Measurements from ENCODE around the gene SARS2. TPM values are rescaled to one million over a fixed set of nuclear protein-coding genes. Genes with fewer than 3 reads are reported as not detected.

Gene SARS2
- total RNA-seq, 4 donors from 2014 or later, result 11.7 to 23.3 (median 20.0) TPM

DNA sequence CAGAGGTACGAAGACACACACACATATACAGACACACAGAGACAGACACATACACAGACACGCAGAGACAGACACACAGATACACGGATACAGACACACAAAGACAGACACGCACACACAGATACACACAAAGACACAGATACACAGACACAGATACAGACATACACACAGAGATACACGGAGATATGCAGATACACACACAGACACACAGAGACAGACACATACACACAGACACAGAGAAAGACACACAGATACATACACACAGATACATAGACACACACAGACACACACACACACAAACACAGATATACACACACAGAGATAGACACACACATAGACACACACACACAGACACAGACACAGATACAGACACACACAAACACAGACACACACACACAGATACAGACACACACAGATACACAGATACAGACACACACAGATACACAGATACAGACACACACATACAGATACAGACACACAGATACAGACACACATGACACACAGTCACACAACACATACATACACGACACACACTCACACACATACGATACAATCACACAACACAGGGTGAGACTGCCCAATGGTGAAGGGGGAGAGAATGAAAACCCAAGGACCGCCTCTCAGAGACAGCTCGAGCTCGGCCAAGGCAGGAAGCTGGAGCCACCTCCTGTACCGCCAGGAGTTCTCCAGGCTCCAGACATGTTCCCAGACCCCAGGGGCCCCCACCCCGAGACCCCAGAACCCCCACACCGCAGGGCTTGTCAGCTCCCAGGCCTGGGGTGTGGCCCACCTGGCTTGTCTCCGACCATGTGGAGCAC is 9.8 kb downstream of the SARS2 start:
- TF ChIP-seq CTCF (IDR thresholded peaks at IDR 0.05), result peak in 1 of 3 donors; percentile 17
- no peak for TF ChIP-seq POLR2A (IDR thresholded peaks at IDR 0.05)
- intact Hi-C loops (cut with DNase I; ENCODE audit: low total_unique reads), result loop anchor here (10.0 kb wide), 1 partner anchor 196 kb away; no protein-coding TSS in a partner anchor
- 68 to 71% methylated on average over 11 to 14 of the region's 14 CpGs for WGBS, 2 donors

GRCh38 chr19:38919837-38920601 is 10.5 kb downstream of the SARS2 start:
- H3K4me3 ChIP-seq (ENCODE audit: low read depth, poor library complexity, severe bottlenecking), result no peak overlapping the region
- no peak for TF ChIP-seq POLR2A (IDR thresholded peaks at IDR 0.05)
- TF ChIP-seq CTCF (IDR thresholded peaks at IDR 0.05), result no peak
- DNase-seq (ENCODE audit: low spot score in 2 of 2), result no peak
- WGBS, 2 donors, result 41 to 49% methylated on average over 21 of the region's 21 CpGs
- intact Hi-C loops (cut with DNase I; ENCODE audit: low total_unique reads), result loop anchor here (10.0 kb wide), 1 partner anchor 195 kb away; no protein-coding TSS in a partner anchor

More for the DNA sequence above, 9.8 kb downstream of the SARS2 start:
- no peak overlapping the region for H3K4me3 ChIP-seq (ENCODE audit: low read depth, poor library complexity, severe bottlenecking)
- DNase-seq (ENCODE audit: low spot score in 2 of 2), result no peak

DNA sequence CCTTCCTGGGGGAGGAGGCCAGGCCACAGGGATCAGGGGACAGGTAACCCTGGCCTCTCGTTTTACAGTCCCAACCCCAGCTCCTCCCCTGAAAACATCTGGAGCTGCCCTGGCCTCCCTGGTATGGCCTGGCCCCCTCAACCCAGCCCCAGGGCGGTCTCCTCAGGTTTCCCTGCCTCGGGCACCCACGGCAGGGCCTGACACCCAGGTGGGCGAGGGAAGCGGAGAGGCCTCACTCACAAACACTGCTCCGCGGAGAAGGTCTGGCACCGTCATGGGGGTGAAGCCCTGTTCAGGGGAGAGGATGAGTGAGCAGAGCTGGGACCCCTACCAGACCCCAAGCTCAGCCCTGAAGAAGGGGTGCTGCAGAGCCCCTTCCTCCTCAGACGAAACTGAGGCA is 12.0 kb downstream of the SARS2 start:
- intact Hi-C loops (cut with DNase I; ENCODE audit: low total_unique reads), result no loop called here
- 82 to 86% methylated on average over 10 of the region's 10 CpGs for WGBS, 2 donors
- no peak overlapping the region for H3K4me3 ChIP-seq (ENCODE audit: low read depth, poor library complexity, severe bottlenecking)
- no peak for DNase-seq (ENCODE audit: low spot score in 2 of 2)
- TF ChIP-seq POLR2A (IDR thresholded peaks at IDR 0.05), result no peak
- TF ChIP-seq CTCF (IDR thresholded peaks at IDR 0.05), result no peak

DNA sequence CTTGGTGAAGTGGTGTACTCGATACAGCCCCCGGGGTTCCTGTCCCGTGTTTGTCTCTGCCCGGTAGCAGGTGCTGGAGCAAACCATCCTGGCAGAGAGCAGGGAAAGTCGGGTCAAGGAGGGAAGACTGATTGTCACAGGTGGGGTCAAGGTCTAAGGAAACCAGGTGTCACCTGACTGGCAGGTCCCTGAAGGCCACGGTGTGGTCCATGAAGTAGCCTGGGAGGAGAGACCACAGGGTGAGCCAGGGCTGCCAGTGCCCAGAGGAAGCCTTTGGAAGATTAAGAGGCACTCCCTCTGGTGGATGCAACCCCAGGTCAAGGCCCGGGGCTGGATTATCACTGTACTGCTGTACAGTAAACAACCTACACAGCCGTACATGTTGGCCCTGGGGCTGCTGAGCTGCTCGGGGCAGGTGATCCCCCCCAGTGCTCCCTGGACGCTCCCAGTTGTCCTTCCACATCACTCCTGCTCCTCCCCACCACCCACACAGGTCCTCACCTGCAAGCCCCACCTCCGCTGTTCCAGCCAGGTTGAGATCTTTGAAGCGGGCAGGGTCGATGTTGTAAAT is 12.6 kb downstream of the SARS2 start:
- no peak overlapping the region for H3K4me3 ChIP-seq (ENCODE audit: low read depth, poor library complexity, severe bottlenecking)
- 73% methylated on average over 12 to 13 of the region's 13 CpGs for WGBS, 2 donors
- TF ChIP-seq POLR2A (IDR thresholded peaks at IDR 0.05), result no peak
- TF ChIP-seq CTCF (IDR thresholded peaks at IDR 0.05), result no peak
- DNase-seq (ENCODE audit: low spot score in 2 of 2), result no peak
- intact Hi-C loops (cut with DNase I; ENCODE audit: low total_unique reads), result no loop called here

GRCh38 chr19:38917516-38917915 is 13.0 kb downstream of the SARS2 start:
- no peak for DNase-seq (ENCODE audit: low spot score in 2 of 2)
- no peak for TF ChIP-seq CTCF (IDR thresholded peaks at IDR 0.05)
- TF ChIP-seq POLR2A (IDR thresholded peaks at IDR 0.05), result no peak
- intact Hi-C loops (cut with DNase I; ENCODE audit: low total_unique reads), result no loop called here
- no peak overlapping the region for H3K4me3 ChIP-seq (ENCODE audit: low read depth, poor library complexity, severe bottlenecking)
- 75 to 85% methylated on average over 9 of the region's 9 CpGs for WGBS, 2 donors
